Calu3 (cell line): ENCODE results near the gene TBX2. TPM values are rescaled to one million over a fixed set of nuclear protein-coding genes. Genes with fewer than 3 reads are reported as not detected.

Experiments
- BruUV-seq: library from RNA; stranded (reverse); fragments of 400-500 nt; replicated peaks from 2 replicates; lab custom pipeline; 2021; lab: Mats Ljungman, UMichigan
- CTCF ChIA-PET: fragments of 300-600 bp; sonication (Branson Sonifier 250); formaldehyde crosslinking; loops from one replicate; lab custom pipeline; 2022; ENCODE audit warnings: antibody characterized with exemption; lab: Charles Lee
- DNase-seq: peaks from one replicate; pipeline ENCODE4 v3.0.0; 2022
- H3K27ac Mint-ChIP-seq: one replicate; pipeline ENCODE4 v1.8.0; 2022; ENCODE audit warnings: mixed read lengths; ENCODE audit not compliant: unreplicated experiment
- H3K27me3 Mint-ChIP-seq: one replicate; pipeline ENCODE4 v1.8.0; 2022; ENCODE audit warnings: mixed read lengths; ENCODE audit not compliant: unreplicated experiment
- H3K36me3 Mint-ChIP-seq: one replicate; pipeline ENCODE4 v1.8.0; 2022; ENCODE audit warnings: mild to moderate bottlenecking, moderate library complexity, mixed read lengths; ENCODE audit not compliant: insufficient read depth, unreplicated experiment
- H3K4me1 Mint-ChIP-seq: one replicate; pipeline ENCODE4 v1.8.0; 2022; ENCODE audit warnings: mild to moderate bottlenecking, low read depth, mixed read lengths; ENCODE audit not compliant: unreplicated experiment
- H3K4me3 Mint-ChIP-seq: one replicate; pipeline ENCODE4 v1.8.0; 2022; ENCODE audit warnings: mild to moderate bottlenecking, low read depth, moderate library complexity, mixed read lengths; ENCODE audit not compliant: unreplicated experiment
- H3K9me3 Mint-ChIP-seq: one replicate; pipeline ENCODE4 v1.8.0; 2022; ENCODE audit warnings: low read depth, mixed read lengths; ENCODE audit not compliant: unreplicated experiment
- CTCF ChIP-seq: fragments of 200-600 bp; IDR thresholded peaks from one replicate; pipeline ENCODE4 v1.8.0; 2022; ENCODE audit warnings: antibody characterized with exemption; ENCODE audit not compliant: unreplicated experiment
- intact Hi-C: fragments of 100-400 bp; cut with micrococcal nuclease; formaldehyde crosslinking; loops from one replicate; pipeline ENCODE4 v1.10.0; 2022; ENCODE audit not compliant: unreplicated experiment
- total RNA-seq: library from RNA; stranded (reverse); gene quantifications from 2 replicates; pipeline ENCODE4 v1.2.3, GENCODE V29; 2022

The TBX2 gene
- total RNA-seq, 1 experiment from 2014 or later, result 0.14 TPM

GRCh38 chr17:61453566-61454380 lies 54.1 kb downstream of the TBX2 start:
- Mint-ChIP-seq H3K4me1 (no peaks in the 10 kb centered on the region), H3K27me3 (peaks cover 42% of the 10 kb centered on the region), H3K4me3 (no peak overlapping the region), H3K36me3 (no peaks in the 10 kb centered on the region), H3K9me3 (no peaks in the 10 kb centered on the region), H3K27ac (no peak overlapping the region)
- DNase-seq, result no peak
- CTCF ChIA-PET, result no interaction called here
- intact Hi-C loops, result no loop called here
- no peak for TF ChIP-seq CTCF
- BruUV-seq, result no TSS peak

GRCh38 chr17:61454381-61455323 lies 55.0 kb downstream of the TBX2 start:
- no peaks in the 10 kb centered on the region for H3K9me3 Mint-ChIP-seq
- BruUV-seq, result no TSS peak
- no peak overlapping the region for H3K4me3 Mint-ChIP-seq
- intact Hi-C loops, result no loop called here
- no peak overlapping the region for H3K27ac Mint-ChIP-seq
- TF ChIP-seq CTCF, result no peak
- no peaks in the 10 kb centered on the region for H3K36me3 Mint-ChIP-seq
- no peaks in the 10 kb centered on the region for H3K4me1 Mint-ChIP-seq
- peaks cover 51% of the 10 kb centered on the region for H3K27me3 Mint-ChIP-seq
- CTCF ChIA-PET, result no interaction called here
- no peak for DNase-seq

GRCh38 chr17:61455324-61456060 lies 55.8 kb downstream of the TBX2 start:
- intact Hi-C loops, result no loop called here
- Mint-ChIP-seq H3K4me3 (no peak overlapping the region), H3K4me1 (no peaks in the 10 kb centered on the region), H3K27me3 (peaks cover 52% of the 10 kb centered on the region), H3K9me3 (no peaks in the 10 kb centered on the region), H3K36me3 (no peaks in the 10 kb centered on the region), H3K27ac (no peak overlapping the region)
- DNase-seq, result no peak
- CTCF ChIA-PET, result no interaction called here
- no TSS peak for BruUV-seq
- TF ChIP-seq CTCF, result no peak

GRCh38 chr17:61456061-61456681 lies 56.5 kb downstream of the TBX2 start:
- Mint-ChIP-seq H3K9me3 (no peaks in the 10 kb centered on the region), H3K36me3 (no peaks in the 10 kb centered on the region), H3K4me3 (no peak overlapping the region), H3K27ac (no peak overlapping the region), H3K4me1 (no peaks in the 10 kb centered on the region), H3K27me3 (peaks cover 52% of the 10 kb centered on the region)
- DNase-seq, result no peak
- BruUV-seq, result no TSS peak
- intact Hi-C loops, result no loop called here
- CTCF ChIA-PET, result no interaction called here
- no peak for TF ChIP-seq CTCF
